CD8-positive, alpha-beta memory T cell (primary cell): ENCODE data around the gene TRIM45. TPM values are rescaled to one million over a fixed set of nuclear protein-coding genes. Genes with fewer than 3 reads are reported as not detected.

ENCODE experiments used
- CTCF ChIA-PET: fragments of 350-600 bp; sonication (Branson Sonifier 250); formaldehyde crosslinking; loops from one replicate; lab custom pipeline; 2021; ENCODE audit warnings: antibody characterized with exemption; lab: Charles Lee
- POLR2A ChIA-PET: fragments of 350-600 bp; sonication (Branson Sonifier 250); formaldehyde crosslinking; loops from one replicate; lab custom pipeline; 2021; ENCODE audit warnings: antibody characterized with exemption; lab: Charles Lee
- DNase-seq, 5 donors: peaks; one replicate each; pipeline versions ENCODE4 v3.0.0 to v3.0.0-alpha.2; 2020 to 2022; ENCODE audit warnings: mixed read lengths in 1 of 5
- H3K27ac ChIP-seq: one replicate; pipeline ENCODE4 v1.7.0; 2013; ENCODE audit warnings: low read depth, mild to moderate bottlenecking, low read length, moderate library complexity
- H3K27me3 ChIP-seq: 2 replicates; pipeline ENCODE4 v1.7.0; 2013; ENCODE audit warnings: low read length, mild to moderate bottlenecking; ENCODE audit not compliant: insufficient read depth, poor library complexity, severe bottlenecking
- H3K36me3 ChIP-seq: 2 replicates; pipeline ENCODE4 v1.7.0; 2013; ENCODE audit warnings: mild to moderate bottlenecking, low read length, moderate library complexity; ENCODE audit not compliant: insufficient read depth
- H3K4me1 ChIP-seq: 2 replicates; pipeline ENCODE4 v1.7.0; 2013; ENCODE audit warnings: mild to moderate bottlenecking, low read length, moderate library complexity; ENCODE audit not compliant: insufficient read depth
- H3K4me3 ChIP-seq: 2 replicates; pipeline ENCODE4 v1.7.0; 2013; ENCODE audit warnings: mild to moderate bottlenecking, low read length
- H3K9me3 ChIP-seq: 2 replicates; pipeline ENCODE4 v1.7.0; 2013; ENCODE audit warnings: mild to moderate bottlenecking, low read length
- H3K27ac Mint-ChIP-seq, 8 donors: one replicate each; pipeline ENCODE4 v1.8.0; 2020 to 2021; ENCODE audit warnings: mixed read lengths in 8 of 8, mild to moderate bottlenecking in 6 of 8, inconsistent platforms in 3 of 8, moderate library complexity in 3 of 8
- H3K27me3 Mint-ChIP-seq, 2 donors: one replicate each; pipeline ENCODE4 v1.8.0; 2020 to 2021; ENCODE audit warnings: mixed read lengths in 2 of 2, mild to moderate bottlenecking in 1 of 2, moderate library complexity in 1 of 2
- H3K36me3 Mint-ChIP-seq, 3 donors: one replicate each; pipeline ENCODE4 v1.8.0; 2020 to 2021; ENCODE audit warnings: mixed read lengths in 3 of 3, inconsistent platforms in 1 of 3, mild to moderate bottlenecking in 1 of 3
- H3K4me1 Mint-ChIP-seq, 3 donors: one replicate each; pipeline ENCODE4 v1.8.0; 2020 to 2021; ENCODE audit warnings: mixed read lengths in 3 of 3, inconsistent platforms in 1 of 3, mild to moderate bottlenecking in 1 of 3
- H3K4me3 Mint-ChIP-seq, 7 donors: one replicate each; pipeline ENCODE4 v1.8.0; 2020 to 2021; ENCODE audit warnings: mixed read lengths in 7 of 7, mild to moderate bottlenecking in 6 of 7, moderate library complexity in 4 of 7, inconsistent platforms in 2 of 7
- H3K9me3 Mint-ChIP-seq, 5 donors: one replicate each; pipeline ENCODE4 v1.8.0; 2020 to 2022; ENCODE audit warnings: mixed read lengths in 5 of 5, mild to moderate bottlenecking in 3 of 5, moderate library complexity in 2 of 5, inconsistent platforms in 1 of 5
- polyA plus RNA-seq: library from polyadenylated mRNA; unstranded; fragments of 300-500 nt; fragmentation: Illumina TruSeq; gene quantifications from one replicate; pipeline ENCODE4 v1.2.3, GENCODE V29; 2021
- total RNA-seq, 2 experiments: library from RNA; stranded (reverse); gene quantifications; one replicate each; pipeline ENCODE4 v1.2.3, GENCODE V29; 2021

Gene TRIM45
- total and polyA plus RNA-seq, 3 experiments from 2014 or later, result 0.06 to 1.3 (median 0.84) TPM

- peaks cover 6 to 17% of the 10 kb centered on the region in 2 donors for H3K27me3 Mint-ChIP-seq
- Histone ChIP-seq H3K27ac (no peak overlapping the region), H3K27me3 (no peaks in the 10 kb centered on the region), H3K9me3 (no peaks in the 10 kb centered on the region), H3K36me3 (no peaks in the 10 kb centered on the region), H3K4me1 (no peaks in the 10 kb centered on the region), H3K4me3 (no peak overlapping the region)
- ChIA-PET POLR2A (no interaction called here), CTCF (interaction anchor here (1.1 kb wide), 1 partner anchor 20 kb away, joined by 3 read pairs; no protein-coding TSS in a partner anchor)
- H3K4me3 Mint-ChIP-seq, result no peak overlapping the region
- no peak for DNase-seq
- H3K9me3 Mint-ChIP-seq, result no peaks in the 10 kb centered on the region
- H3K36me3 Mint-ChIP-seq, result no peaks in the 10 kb centered on the region
- no peak overlapping the region for H3K27ac Mint-ChIP-seq
- H3K4me1 Mint-ChIP-seq, result no peaks in the 10 kb centered on the region
Observed at GRCh38 chr1:117142200-117142599, 20.7 kb upstream of the TRIM45 start.

DNA sequence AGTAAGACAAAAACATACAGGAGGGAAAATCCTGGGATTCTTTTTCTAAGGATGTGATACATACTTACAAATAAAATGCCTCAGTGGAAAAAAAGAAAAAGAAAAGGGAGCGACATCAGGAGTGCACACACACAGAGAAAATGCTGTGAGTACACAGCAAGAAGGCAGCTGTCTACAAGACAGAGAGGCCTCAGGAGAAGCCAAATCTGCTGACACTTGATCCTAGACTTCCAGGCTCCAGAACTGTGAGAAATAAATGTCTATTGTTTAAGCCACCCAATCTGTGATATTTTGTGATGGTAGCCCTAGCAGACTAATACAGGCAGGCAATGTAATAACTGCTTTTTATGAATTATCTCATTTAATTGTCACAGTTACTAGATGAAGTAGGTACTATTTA lies 17.0 kb upstream of the TRIM45 start:
- Mint-ChIP-seq H3K4me1 (no peaks in the 10 kb centered on the region), H3K36me3 (peaks cover 0 to 1% (median 0%) of the 10 kb centered on the region in 3 donors), H3K27me3 (peaks cover 3 to 20% of the 10 kb centered on the region in 2 donors), H3K4me3 (no peak overlapping the region), H3K27ac (no peak overlapping the region), H3K9me3 (no peaks in the 10 kb centered on the region)
- no peaks in the 10 kb centered on the region for H3K9me3 ChIP-seq
- CTCF ChIA-PET, result no interaction called here
- no peaks in the 10 kb centered on the region for H3K4me1 ChIP-seq
- H3K4me3 ChIP-seq, result no peak overlapping the region
- DNase-seq, result no peak
- POLR2A ChIA-PET, result no interaction called here
- no peaks in the 10 kb centered on the region for H3K36me3 ChIP-seq
- no peak overlapping the region for H3K27ac ChIP-seq
- H3K27me3 ChIP-seq, result no peaks in the 10 kb centered on the region

GRCh38 chr1:117138106-117138505 lies 16.6 kb upstream of the TRIM45 start:
- H3K27ac ChIP-seq, result no peak overlapping the region
- ChIA-PET POLR2A (no interaction called here), CTCF (no interaction called here)
- H3K9me3 ChIP-seq, result no peaks in the 10 kb centered on the region
- Mint-ChIP-seq H3K36me3 (peaks cover 0 to 1% (median 0%) of the 10 kb centered on the region in 3 donors), H3K27me3 (peaks cover 3 to 20% of the 10 kb centered on the region in 2 donors), H3K4me1 (no peaks in the 10 kb centered on the region), H3K4me3 (no peak overlapping the region), H3K27ac (no peak overlapping the region), H3K9me3 (no peaks in the 10 kb centered on the region)
- no peaks in the 10 kb centered on the region for H3K36me3 ChIP-seq
- no peak overlapping the region for H3K4me3 ChIP-seq
- H3K27me3 ChIP-seq, result no peaks in the 10 kb centered on the region
- no peak for DNase-seq
- H3K4me1 ChIP-seq, result no peaks in the 10 kb centered on the region

- POLR2A ChIA-PET, result no interaction called here
- Mint-ChIP-seq H3K27me3 (peaks cover 3 to 20% of the 10 kb centered on the region in 2 donors), H3K36me3 (peaks cover 0 to 1% (median 0%) of the 10 kb centered on the region in 3 donors), H3K9me3 (no peaks in the 10 kb centered on the region), H3K27ac (no peak overlapping the region), H3K4me1 (no peaks in the 10 kb centered on the region), H3K4me3 (no peak overlapping the region)
- no peak overlapping the region for H3K27ac ChIP-seq
- no peaks in the 10 kb centered on the region for H3K9me3 ChIP-seq
- no peaks in the 10 kb centered on the region for H3K27me3 ChIP-seq
- CTCF ChIA-PET, result no interaction called here
- DNase-seq, result no peak
- H3K36me3 ChIP-seq, result no peaks in the 10 kb centered on the region
- no peaks in the 10 kb centered on the region for H3K4me1 ChIP-seq
- no peak overlapping the region for H3K4me3 ChIP-seq
Observed at GRCh38 chr1:117137281-117137855, 15.8 kb upstream of the TRIM45 start.

- H3K4me3 Mint-ChIP-seq, result no peak overlapping the region
- Histone ChIP-seq H3K9me3 (no peaks in the 10 kb centered on the region), H3K4me3 (no peak overlapping the region), H3K4me1 (no peaks in the 10 kb centered on the region), H3K36me3 (no peaks in the 10 kb centered on the region), H3K27ac (no peak overlapping the region), H3K27me3 (no peaks in the 10 kb centered on the region)
- CTCF ChIA-PET, result no interaction called here
- DNase-seq, result no peak
- no peaks in the 10 kb centered on the region for H3K4me1 Mint-ChIP-seq
- H3K9me3 Mint-ChIP-seq, result no peaks in the 10 kb centered on the region
- POLR2A ChIA-PET, result no interaction called here
- H3K27ac Mint-ChIP-seq, result no peak overlapping the region
- H3K27me3 Mint-ChIP-seq, result peaks cover 3 to 20% of the 10 kb centered on the region in 2 donors
- H3K36me3 Mint-ChIP-seq, result peaks cover 0 to 1% (median 0%) of the 10 kb centered on the region in 3 donors
Observed at GRCh38 chr1:117136749-117137148, 15.2 kb upstream of the TRIM45 start.

DNA sequence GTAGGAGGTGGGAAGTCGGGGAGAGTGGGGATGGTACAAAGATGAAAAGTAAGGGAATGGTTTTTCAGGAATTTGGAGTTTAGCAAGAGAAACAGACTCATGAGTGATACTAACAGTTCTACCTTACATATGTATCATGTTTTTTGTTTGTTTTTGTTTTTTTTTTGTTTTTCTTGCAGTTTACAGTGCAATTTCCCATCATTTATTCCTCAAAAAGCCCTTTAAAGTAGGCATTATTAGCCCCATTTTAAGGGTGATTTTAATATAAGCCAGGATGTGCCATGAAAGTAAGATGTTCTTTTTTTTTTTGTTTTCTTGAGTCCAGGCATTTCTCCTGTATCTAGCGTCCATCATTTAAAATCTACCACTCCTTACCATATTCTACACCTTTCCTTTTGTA lies 13.8 kb upstream of the TRIM45 start:
- H3K9me3 Mint-ChIP-seq, result no peaks in the 10 kb centered on the region
- H3K27ac ChIP-seq, result no peak overlapping the region
- H3K4me1 Mint-ChIP-seq, result no peaks in the 10 kb centered on the region
- H3K36me3 Mint-ChIP-seq, result peaks cover 0 to 1% (median 0%) of the 10 kb centered on the region in 3 donors
- no peaks in the 10 kb centered on the region for H3K27me3 ChIP-seq
- DNase-seq, result no peak
- no peak overlapping the region for H3K4me3 Mint-ChIP-seq
- H3K27ac Mint-ChIP-seq, result no peak overlapping the region
- H3K4me3 ChIP-seq, result no peak overlapping the region
- ChIA-PET CTCF (no interaction called here), POLR2A (no interaction called here)
- no peaks in the 10 kb centered on the region for H3K9me3 ChIP-seq
- H3K27me3 Mint-ChIP-seq, result peaks cover 3 to 20% of the 10 kb centered on the region in 2 donors
- H3K36me3 ChIP-seq, result no peaks in the 10 kb centered on the region
- H3K4me1 ChIP-seq, result no peaks in the 10 kb centered on the region

- H3K4me3 Mint-ChIP-seq, result no peak overlapping the region
- peaks cover 0 to 2% (median 0%) of the 10 kb centered on the region in 3 donors for H3K4me1 Mint-ChIP-seq
- H3K9me3 Mint-ChIP-seq, result no peaks in the 10 kb centered on the region
- no peak for DNase-seq
- Histone ChIP-seq H3K27ac (no peak overlapping the region), H3K36me3 (no peaks in the 10 kb centered on the region), H3K4me3 (no peak overlapping the region), H3K4me1 (no peaks in the 10 kb centered on the region), H3K27me3 (no peaks in the 10 kb centered on the region), H3K9me3 (no peaks in the 10 kb centered on the region)
- no peak overlapping the region for H3K27ac Mint-ChIP-seq
- H3K36me3 Mint-ChIP-seq, result peaks cover 0 to 1% (median 0%) of the 10 kb centered on the region in 3 donors
- H3K27me3 Mint-ChIP-seq, result peaks cover 6 to 20% of the 10 kb centered on the region in 2 donors
- ChIA-PET POLR2A (no interaction called here), CTCF (no interaction called here)
Observed at GRCh38 chr1:117130526-117130925, 9.0 kb upstream of the TRIM45 start.

DNA sequence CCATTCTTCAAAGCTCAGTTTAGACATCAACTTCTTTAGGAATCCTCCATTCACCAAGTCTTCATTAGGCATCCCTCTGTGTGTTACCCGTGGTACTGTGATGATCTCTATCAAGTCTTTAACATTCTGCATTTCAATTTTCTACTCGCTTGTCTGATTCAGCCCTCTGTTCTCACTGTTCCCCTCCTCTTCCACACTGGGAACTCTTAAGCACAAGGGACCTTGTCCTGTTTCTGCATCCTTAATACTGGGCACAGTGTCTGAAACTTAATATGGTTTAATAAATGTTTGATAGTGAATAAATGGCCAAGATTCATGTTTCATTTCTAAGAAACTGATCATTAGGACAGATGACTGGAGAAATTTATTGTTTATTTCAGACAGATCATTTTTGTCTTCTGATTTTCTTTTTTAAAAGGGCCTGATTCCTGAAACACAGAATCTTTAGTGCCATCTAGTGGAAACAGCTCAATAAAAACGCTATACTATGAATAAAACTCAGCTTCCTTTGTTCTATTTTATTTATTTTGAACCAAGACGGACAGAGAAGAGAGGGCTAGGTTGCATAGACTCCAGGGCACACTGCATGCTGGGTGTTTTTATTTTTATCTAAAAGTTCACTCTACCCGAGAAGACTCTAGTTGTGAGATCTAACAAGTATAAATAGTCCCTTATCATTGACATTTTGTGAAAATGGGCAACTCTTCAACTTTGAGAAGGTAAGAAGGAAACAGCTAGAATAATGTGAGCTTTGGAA lies 7.0 kb upstream of the TRIM45 start:
- H3K9me3 Mint-ChIP-seq, result no peaks in the 10 kb centered on the region

More for the DNA sequence above, 7.0 kb upstream of the TRIM45 start:
- Mint-ChIP-seq H3K27me3 (peaks cover 4 to 7% of the 10 kb centered on the region in 2 donors), H3K4me1 (peaks cover 0 to 2% (median 0%) of the 10 kb centered on the region in 3 donors), H3K4me3 (no peak overlapping the region), H3K36me3 (no peaks in the 10 kb centered on the region), H3K27ac (no peak overlapping the region)
- no peaks in the 10 kb centered on the region for H3K9me3 ChIP-seq
- no peak overlapping the region for H3K27ac ChIP-seq
- ChIA-PET POLR2A (no interaction called here), CTCF (interaction anchor here (1.0 to 3.2 kb wide), 6 partner anchors 9 to 990 kb away, joined by 3 to 23 read pairs (median 6); no protein-coding TSS in a partner anchor)
- DNase-seq, result peak in 2 of 5 donors; percentile 16 to 26
- H3K27me3 ChIP-seq, result no peaks in the 10 kb centered on the region
- H3K4me1 ChIP-seq, result no peaks in the 10 kb centered on the region
- H3K36me3 ChIP-seq, result no peaks in the 10 kb centered on the region
- no peak overlapping the region for H3K4me3 ChIP-seq
